AG04450 (cell line): Measurements from ENCODE around the gene ZNF48. TPM values are rescaled to one million over a fixed set of nuclear protein-coding genes. Genes with fewer than 3 reads are reported as not detected.

Experiments used
- CTCF ChIA-PET: fragments of 300-600, 350-600 bp; formaldehyde crosslinking; extraction: SDS; loops from one replicate; lab custom pipeline; 2022; ENCODE audit warnings: antibody characterized with exemption, inconsistent platforms; lab: Charles Lee
- POLR2A ChIA-PET: fragments of 350-600 bp; formaldehyde crosslinking; extraction: SDS; loops from one replicate; lab custom pipeline; 2021; ENCODE audit warnings: antibody characterized with exemption, inconsistent platforms; lab: Yijun Ruan, JAX
- DNase-seq: peaks from one replicate; pipeline ENCODE4 v3.0.0-alpha.2; 2011; ENCODE audit warnings: low read depth, low spot score
- H3K27ac ChIP-seq: one replicate; pipeline ENCODE4 v1.5.1; 2012; ENCODE audit warnings: low read depth, low read length, control low read depth
- H3K27me3 ChIP-seq: one replicate; pipeline ENCODE4 v1.6.0; 2012; ENCODE audit warnings: low read length; ENCODE audit not compliant: control insufficient read depth, insufficient read depth
- H3K4me3 ChIP-seq: 2 replicates; pipeline ENCODE4 v1.5.1; 2011; ENCODE audit warnings: mild to moderate bottlenecking, low read depth, low read length, control low read depth
- H3K9me3 ChIP-seq: 2 replicates; pipeline ENCODE4 v1.5.1; 2012; ENCODE audit warnings: low read length; ENCODE audit not compliant: control insufficient read depth, insufficient read depth
- CTCF ChIP-seq: IDR thresholded peaks from 2 replicates; pipeline ENCODE4 v1.5.1; 2011; ENCODE audit warnings: low read depth, low read length, control low read depth, inconsistent platforms
- polyA plus RNA-seq: library from polyadenylated mRNA; depleted of rRNA; stranded (reverse); fragments of >200 nt; gene quantifications from 2 replicates; pipeline ENCODE4 v1.2.3, GENCODE V29; 2011

The ZNF48 gene
- polyA plus RNA-seq, 1 experiment: 4.3 TPM

- H3K27ac ChIP-seq: no peak overlapping the region
- no peak overlapping the region for H3K4me3 ChIP-seq
- H3K27me3 ChIP-seq: no peaks in the 10 kb centered on the region
- CTCF ChIA-PET: no interaction called here
- DNase-seq: no peak
- POLR2A ChIA-PET: interaction anchor here (0.7 kb wide), 1 partner anchor 9 kb away, joined by 5 read pairs; the partner anchor contains the start of gene ZNF771
- no peaks in the 10 kb centered on the region; the same call in 1 of the 2 replicates for H3K9me3 ChIP-seq
- no peak for TF ChIP-seq CTCF
These were observed 2.8 kb downstream of the ZNF48 start for GRCh38 chr16:30397776-30398660.

- Histone ChIP-seq H3K9me3 (no peaks in the 10 kb centered on the region; the same call in 1 of the 2 replicates), H3K27me3 (no peaks in the 10 kb centered on the region), H3K27ac (no peak overlapping the region), H3K4me3 (no peak overlapping the region)
- DNase-seq: no peak
- ChIA-PET CTCF (interaction anchor here (0.8 kb wide), 1 partner anchor 11 kb away, joined by 4 read pairs; no protein-coding TSS in a partner anchor), POLR2A (no interaction called here)
- no peak for TF ChIP-seq CTCF
These were observed 3.6 kb downstream of the ZNF48 start for GRCh38 chr16:30398661-30399434.

GRCh38 chr16:30399435-30400186 lies 4.4 kb downstream of the ZNF48 start:
- no peak for TF ChIP-seq CTCF
- ChIA-PET POLR2A (no interaction called here), CTCF (interaction anchor here (0.8 kb wide), 1 partner anchor 10 kb away, joined by 4 read pairs; no protein-coding TSS in a partner anchor)
- H3K9me3 ChIP-seq: no peaks in the 10 kb centered on the region; the same call in 1 of the 2 replicates
- peak overlapping the region; percentile 67 for H3K4me3 ChIP-seq
- DNase-seq: no peak
- peak overlapping the region; percentile 90 for H3K27ac ChIP-seq
- H3K27me3 ChIP-seq: no peaks in the 10 kb centered on the region

DNA sequence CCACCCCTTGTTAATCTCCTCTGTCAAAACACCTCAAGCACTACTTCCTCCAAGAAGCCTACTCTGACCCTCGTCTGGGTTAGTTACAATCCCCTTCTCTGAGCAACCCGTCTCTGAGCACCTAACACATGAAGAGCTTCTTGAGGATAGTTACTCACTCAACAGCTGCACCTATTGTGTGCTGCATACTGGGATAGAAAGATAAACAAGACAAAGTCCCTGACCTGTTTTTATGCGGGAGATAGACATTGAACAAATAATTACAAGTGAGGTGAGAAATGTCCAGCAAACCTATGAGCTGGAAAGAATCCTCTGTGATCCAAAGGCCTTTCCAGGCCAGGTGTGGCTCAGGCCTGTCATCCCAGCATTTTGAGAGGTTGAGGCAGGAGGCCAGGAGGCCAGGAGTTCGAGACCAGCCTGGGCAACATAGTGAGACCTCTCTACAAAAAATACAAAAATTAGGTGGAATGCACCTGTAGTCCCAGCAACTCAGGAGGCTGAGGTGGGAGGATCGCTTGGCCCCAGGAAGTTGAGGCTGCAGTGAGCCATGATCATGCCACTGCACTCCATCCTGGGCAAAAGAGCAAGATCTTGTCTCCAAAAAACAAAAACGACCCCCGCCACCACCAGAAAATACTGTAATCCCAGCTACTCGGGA lies 6.7 kb downstream of the ZNF48 start:
- CTCF ChIA-PET: interaction anchor here (0.8 to 1.2 kb wide), 2 partner anchors 7 to 227 kb away, joined by 3 read pairs; no protein-coding TSS in a partner anchor

More for the DNA sequence above, 6.7 kb downstream of the ZNF48 start:
- no peak for TF ChIP-seq CTCF
- DNase-seq: no peak
- no peak overlapping the region for H3K4me3 ChIP-seq
- H3K9me3 ChIP-seq: no peaks in the 10 kb centered on the region
- POLR2A ChIA-PET: interaction anchor here (0.6 to 0.7 kb wide), 2 partner anchors 31 to 317 kb away, joined by 3 read pairs; no protein-coding TSS in a partner anchor
- H3K27ac ChIP-seq: no peak overlapping the region
- no peaks in the 10 kb centered on the region for H3K27me3 ChIP-seq
